Astrocyte of the spinal cord (primary cell): ENCODE measurements around the gene POMC.
"Not testable (repeated sequence)": the region's sequence is repeated elsewhere in the genome, so short reads cannot be mapped to it uniquely, and the experiment has no call there.

Experiments
- DNase-seq: peaks from one replicate; pipeline ENCODE4 v3.0.0; 2011; ENCODE audit warnings: low read depth, low spot score
- H3K4me3 ChIP-seq: 2 replicates; pipeline ENCODE4 v1.5.1; 2011; ENCODE audit warnings: low read depth, mild to moderate bottlenecking, low read length, moderate library complexity
- CTCF ChIP-seq: IDR thresholded peaks from 2 replicates; pipeline ENCODE4 v1.5.1; 2012; ENCODE audit warnings: low read depth, mild to moderate bottlenecking, low read length, inconsistent platforms
- in situ Hi-C: cut with HindIII; loops from 2 replicates; pipeline ENCODE4 v1.10.0; 2017; ENCODE audit warnings: low sequenced_read_pairs

Gene POMC

GRCh38 chr2:25168256-25169072 lies at the start of gene POMC:
Gene POMC, minus strand, starts transcription at chr2:25168580. Its CDS starts 3,808 bp downstream, at chr2:25164772.
- no peak for TF ChIP-seq CTCF
- DNase-seq = peak; percentile 31
- in situ Hi-C loops = no loop called here
- H3K4me3 ChIP-seq = peak within 1 kb of the TSS; percentile 24

- in situ Hi-C loops = no loop called here
- no peak overlapping the region for H3K4me3 ChIP-seq
- TF ChIP-seq CTCF = no peak
- DNase-seq = no peak
Observed at GRCh38 chr2:25218100-25218499, 49.7 kb upstream of the POMC start.

DNA sequence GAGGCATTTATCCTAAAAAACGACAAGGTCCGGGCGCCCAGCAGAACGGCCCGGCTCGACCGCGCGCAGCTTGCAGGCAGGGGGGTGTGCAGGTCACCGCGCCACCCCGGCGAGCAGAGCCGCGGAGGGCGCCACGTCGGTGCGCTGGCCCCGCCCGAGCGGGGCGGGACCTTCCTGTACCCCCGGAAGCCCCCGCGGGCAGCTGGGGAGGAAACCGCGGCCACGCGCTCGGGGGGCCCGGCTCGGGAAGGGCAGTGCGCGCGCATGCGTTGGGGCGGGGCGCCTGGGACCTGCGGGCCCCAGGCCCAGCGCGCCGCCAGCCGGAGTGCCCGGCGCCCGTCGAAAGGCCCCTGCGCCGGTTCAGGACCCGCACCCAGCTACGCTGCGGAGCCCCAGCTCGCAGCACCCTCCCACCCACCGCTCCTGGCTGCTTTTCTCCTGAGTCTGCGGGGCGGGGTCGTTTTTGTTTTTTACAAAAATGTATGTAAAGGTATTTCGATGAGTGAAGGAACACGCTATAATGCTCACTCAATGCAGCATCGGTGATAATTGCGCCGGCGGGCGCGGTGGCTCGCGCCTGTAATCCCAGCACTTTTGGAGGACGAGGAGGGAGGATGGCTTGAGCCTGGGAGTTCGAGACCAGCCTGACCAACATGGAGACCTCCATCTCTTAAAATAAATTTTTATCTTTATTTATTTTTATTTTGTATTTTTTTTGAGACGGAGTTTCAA lies 47.7 kb upstream of the POMC start:
- DNase-seq = peak; percentile 39
- TF ChIP-seq CTCF = no peak
- in situ Hi-C loops = no loop called here
- peak overlapping the region; percentile 39 for H3K4me3 ChIP-seq

- no peak for DNase-seq
- no peak for TF ChIP-seq CTCF
- no peak overlapping the region for H3K4me3 ChIP-seq
- in situ Hi-C loops = no loop called here
Observed at GRCh38 chr2:25215232-25215631, 46.9 kb upstream of the POMC start.

DNA sequence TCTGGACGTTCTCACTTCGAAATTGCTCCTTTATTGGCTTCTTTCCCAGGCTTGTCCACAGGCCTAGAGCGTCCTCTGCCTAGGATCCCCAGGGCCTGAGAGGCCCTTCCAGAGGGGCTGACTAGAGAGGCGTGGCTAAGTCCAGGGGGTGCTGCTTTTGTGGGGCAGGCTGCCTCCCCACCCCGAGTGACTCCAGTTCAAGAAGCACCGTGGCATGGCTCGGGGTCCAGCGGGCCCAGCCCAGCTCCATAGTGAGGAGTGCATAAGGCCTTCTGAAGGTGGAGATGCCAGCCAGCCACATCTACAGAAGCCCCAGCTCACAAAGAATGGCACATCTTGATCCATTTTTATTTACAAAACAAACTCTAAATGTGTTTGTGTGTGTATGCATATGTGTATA lies 44.8 kb upstream of the POMC start:
- in situ Hi-C loops = no loop called here
- DNase-seq = no peak
- no peak overlapping the region for H3K4me3 ChIP-seq
- no peak for TF ChIP-seq CTCF

- DNase-seq, H3K4me3 ChIP-seq, in situ Hi-C loops: not testable (repeated sequence)
Observed at GRCh38 chr2:25210923-25211322, 42.5 kb upstream of the POMC start.

- in situ Hi-C loops = no loop called here
- no peak for TF ChIP-seq CTCF
- H3K4me3 ChIP-seq = no peak overlapping the region
- DNase-seq = no peak
Observed at GRCh38 chr2:25207078-25207545, 38.7 kb upstream of the POMC start.
